SIG-M5 treated with dmso at 0.1 percent for 504 hours (cell line): ENCODE data around the gene SH2D5.
A peak's percentile ranks its signal among the peaks of the same experiment; 100 is the strongest.
"Not testable (repeated sequence)": the region's sequence is repeated elsewhere in the genome, so short reads cannot be mapped to it uniquely, and the experiment has no call there.

Experiments used
- DNase-seq: peaks from one replicate; lab custom pipeline; 2025; ENCODE audit not compliant: unreplicated experiment; lab: John Stamatoyannopoulos, UW

The SH2D5 gene

DNA sequence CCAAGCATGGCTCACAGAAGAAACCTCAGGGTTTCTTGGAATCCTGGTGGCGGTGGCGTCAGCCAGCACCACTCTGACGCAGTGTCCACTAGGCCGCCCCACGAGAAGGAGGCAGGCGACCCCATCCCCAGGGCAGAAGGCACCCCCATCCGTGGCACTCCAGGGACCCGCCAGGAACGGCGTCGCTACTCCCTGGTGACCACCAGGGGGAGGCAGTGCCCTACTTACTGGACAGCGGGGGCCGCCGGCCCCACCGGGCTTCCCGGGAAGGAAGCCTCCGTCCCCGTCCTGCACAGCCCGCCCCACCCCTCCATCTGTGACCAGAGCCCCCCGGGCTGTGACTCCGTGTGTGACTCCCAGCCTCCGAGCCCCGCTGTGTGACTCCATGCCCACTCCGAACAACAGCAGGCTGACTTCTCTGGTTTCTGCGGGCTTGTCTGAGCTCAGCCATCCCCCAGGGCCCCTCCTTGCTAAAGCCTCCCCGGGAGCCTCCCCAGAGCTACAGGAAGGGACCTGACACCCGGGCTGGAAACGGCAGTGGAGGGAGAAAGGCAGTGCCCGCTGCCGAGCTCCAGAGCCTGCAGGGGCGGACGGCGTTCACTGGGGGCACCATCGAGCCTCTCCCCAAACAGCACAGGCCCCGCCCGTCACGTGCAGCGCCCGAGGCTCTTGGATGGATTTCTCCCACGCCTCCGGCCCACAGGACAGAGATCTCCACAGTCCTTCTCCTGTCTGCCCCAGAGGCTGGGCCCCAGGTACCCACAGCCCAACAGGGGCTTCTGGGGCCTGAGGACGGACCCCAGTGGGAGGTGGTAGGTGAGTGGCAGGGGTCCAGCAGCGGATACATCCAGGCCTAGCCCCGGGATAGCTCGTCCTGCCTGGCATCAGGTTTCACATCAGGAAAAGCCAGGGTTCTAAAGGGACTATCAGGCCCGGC, 35.8 kb downstream of the SH2D5 start:
- DNase-seq: peak; percentile 80

DNA sequence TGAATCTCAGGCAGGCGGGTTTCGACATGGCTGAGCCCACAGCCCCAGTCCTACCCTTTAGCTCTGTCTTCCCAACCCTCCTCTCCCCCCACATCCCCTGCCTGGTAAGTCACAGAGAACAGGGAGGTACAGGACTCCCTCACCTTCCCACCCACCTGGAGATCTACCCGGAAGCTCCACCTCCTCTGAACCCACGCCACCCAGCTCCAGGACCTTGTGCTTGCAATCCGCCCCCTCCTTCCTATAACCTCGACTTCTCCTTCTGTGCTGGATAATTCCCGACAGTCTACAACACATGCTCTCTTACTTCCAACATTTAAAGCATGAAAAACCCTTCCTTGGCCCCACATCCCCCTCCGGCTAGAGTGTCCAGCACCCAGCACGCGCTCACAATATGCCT, 37.0 kb downstream of the SH2D5 start:
- no peak for DNase-seq

DNA sequence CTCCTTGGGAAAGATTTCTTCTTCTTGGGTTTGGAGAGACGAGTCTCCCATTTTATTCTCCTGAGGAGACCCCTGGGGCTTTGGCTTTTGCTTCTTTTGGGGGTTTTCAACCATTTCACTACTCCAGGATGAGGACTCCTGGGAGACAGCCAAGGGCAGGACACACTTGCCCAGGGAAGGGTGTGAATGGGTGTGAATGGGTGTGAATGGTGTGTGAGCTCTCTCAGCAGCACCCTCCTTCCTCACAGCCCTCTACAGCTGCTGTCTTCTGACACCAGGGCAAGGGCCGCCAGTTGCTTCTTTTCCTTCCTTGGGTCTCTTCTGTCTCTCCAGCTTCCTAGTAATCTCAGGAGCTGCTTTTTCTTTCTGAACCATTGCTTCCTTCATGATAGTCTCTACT, 38.9 kb downstream of the SH2D5 start:
- DNase-seq: no peak

DNA sequence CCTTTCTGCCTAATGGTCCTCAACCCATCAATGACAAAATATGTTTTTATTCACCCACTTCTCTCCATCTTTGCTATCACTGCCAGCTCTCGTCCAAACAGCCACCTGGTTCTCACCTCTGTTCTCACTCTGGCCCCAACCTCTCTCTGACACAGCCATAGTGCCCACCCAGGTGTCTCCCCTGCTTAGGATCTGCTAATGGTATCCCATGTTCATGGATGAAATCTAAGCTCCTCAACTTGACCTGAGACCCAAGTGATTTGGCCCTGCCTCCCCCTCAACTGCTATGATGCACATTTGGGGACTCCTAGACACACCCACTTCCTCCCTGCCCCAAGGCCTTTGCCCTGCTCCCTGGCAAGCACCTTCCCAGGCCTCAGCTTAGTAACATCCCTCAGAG, 40.6 kb downstream of the SH2D5 start:
- DNase-seq: no peak

DNA sequence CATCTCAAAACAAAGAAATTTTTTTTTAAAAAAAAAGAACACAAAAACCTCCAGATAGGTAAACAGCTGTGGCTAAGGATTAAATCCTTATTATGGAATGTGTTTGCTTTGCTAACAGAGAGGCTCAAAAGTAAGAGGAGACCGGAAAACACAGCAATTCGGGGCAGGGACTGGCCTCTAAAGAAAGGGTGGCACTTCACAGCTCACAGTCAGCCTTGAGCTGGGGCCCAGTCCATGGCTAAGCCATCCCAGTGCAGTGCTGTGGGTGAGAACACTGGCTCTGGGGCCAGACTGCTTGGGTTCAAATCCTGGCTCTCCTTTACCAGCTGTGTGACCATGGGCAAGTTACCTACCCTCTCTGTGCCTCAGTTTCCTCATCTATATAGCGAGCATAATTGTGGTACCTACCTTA, 42.9 kb downstream of the SH2D5 start:
- DNase-seq: no peak

DNA sequence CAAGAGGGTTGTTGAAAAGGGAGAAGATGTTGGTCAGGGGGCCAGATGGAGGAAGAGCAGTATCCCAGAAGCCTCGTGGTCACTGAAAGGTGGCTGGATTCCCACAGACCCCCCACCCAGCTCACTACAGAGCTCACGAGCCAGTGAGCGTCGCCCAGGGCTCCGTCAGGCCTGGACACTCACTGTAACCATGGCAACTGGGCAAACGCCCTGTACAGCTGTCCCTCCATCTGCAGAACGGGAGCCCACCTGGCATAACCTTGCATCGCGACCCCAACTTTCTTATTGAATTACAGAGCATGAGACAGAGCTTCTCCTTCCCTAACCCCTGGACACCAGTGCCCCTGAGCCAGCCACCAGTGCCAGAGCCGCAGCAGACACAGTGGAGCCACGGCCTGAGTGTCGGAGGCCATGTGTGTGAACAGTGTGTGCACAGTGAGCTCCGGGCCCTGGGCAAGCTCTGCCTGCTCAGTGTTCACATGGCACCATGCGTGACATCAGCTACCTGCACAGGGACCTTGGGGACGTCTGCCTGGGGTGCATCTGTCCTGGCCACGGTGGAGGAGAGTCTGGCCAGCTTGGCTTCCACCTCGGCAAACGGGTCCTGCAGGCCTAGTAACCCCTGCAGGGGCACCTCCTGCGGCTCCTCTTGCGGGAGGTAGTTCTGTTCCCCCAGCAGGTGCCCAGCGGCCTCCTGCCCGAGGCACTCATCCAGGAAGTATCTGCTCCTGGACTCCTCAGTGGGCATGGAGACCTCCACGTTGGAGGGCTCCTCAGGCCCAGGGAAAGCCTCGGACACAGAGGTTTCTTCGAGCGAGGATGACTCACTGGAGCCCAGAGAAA, 45.4 kb downstream of the SH2D5 start:
- DNase-seq: no peak

DNA sequence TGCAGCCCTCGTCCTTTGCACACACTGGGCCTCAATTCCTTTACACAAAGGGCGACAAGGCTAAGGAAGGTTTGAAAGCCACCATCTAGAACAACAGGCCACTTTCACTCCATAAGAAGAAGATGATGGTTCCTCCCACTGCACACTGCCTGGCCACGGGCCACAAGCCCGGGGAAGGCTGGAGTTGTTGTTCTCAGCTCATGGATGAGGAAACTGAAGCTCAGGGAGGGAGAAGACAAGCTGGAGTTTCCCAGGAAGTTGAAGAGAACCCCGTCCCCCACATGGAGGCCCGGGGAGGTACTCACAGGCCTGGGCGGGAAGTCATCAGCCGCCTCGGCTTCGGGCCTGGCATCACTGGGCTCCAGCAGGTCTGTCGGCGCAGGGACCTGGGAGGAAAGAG, 46.8 kb downstream of the SH2D5 start:
- DNase-seq: no peak

DNA sequence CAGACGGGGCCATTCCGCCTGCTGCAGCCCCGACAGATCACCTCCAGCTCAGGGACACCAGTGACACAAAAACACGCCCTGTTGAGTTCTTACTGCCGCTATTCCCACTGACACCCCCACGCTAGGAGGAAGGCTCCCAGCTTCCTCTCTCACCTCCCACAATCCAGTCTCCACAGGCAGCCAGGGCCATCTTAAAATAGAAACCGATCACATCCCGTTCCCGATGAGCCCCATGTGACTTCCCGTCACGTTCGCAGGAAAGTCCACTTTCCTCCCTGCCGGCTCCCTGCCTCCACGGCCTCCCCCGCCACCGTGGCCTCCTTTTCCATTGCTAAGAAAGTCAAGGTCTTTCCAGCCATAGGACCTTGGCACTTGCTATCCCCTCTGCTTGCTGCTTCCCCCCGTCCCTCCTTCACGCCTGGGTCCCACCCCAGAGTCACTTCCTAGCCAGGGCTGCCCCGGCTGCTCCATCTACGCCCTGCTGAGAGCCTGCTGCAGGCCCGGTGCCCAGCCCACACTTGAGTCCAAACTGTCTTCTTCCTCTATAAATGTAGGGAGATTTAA, 47.3 kb downstream of the SH2D5 start:
- no peak for DNase-seq

DNA sequence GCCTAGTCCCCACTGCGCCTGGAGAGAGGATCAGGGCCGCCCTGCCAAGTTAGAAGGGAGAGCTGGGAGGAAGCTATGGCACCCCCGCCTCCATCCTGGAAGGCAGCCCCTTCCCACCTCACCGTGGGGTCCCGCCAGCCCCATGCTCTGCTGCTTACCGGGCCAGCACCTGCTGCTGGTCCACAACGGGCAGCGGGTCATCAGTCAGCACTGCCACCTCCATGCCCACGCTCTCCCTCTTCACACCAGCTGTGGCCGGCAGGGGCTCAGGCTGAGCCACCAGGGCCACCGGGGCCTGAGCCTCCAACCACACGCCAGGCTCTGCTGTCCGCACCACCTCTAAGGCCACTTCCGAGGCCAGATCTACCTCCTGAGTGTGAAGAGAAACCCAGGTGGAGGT, 47.9 kb downstream of the SH2D5 start:
- DNase-seq: no peak

DNA sequence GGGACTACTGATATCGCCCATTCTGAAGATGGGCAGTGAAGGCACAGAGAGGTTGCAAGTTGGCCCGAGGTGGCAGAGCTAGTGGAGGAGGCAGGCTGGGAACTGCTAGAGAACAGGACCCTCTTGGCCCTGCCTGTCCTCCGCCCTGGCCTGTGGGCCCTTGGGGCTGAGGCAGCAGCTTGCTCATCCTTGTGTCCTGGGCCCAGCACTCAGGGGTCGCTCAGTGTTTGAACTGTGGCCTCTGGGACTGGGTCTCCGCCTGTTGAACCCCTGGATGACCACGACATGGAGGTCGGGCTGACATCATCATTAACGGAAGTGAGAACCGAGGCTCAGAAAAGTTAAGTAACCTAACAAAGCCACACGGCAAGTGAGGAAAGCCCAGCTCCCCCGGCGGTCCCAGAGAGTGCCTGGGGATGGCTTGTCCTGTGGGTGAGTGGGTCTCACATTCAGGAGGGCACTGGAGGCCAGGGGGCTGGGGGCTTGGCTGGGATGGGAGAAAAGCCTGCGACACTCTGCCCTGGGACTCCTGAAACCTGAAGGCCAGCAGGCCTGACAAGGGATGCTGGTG, 48.4 kb downstream of the SH2D5 start:
- DNase-seq: no peak

DNA sequence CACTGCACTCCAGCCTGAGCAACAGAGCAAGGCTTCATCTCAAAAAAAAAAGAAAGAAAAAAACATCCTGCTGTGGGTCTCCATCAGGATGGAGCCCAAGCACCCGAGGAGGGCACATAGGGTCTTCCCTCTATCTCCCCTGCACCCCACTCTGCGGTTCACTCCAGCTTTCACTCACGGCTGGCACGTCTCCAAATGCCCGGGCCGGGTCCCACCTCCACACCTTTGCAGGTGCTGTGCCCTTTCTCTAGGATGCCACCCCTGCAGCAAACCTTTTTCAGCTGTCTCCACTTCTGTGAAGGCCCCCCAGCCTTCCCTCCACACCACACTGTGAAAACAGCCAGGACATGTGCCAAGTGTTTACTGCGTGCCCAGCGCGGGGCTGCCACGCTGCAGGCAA, 48.9 kb downstream of the SH2D5 start:
- DNase-seq: no peak

DNA sequence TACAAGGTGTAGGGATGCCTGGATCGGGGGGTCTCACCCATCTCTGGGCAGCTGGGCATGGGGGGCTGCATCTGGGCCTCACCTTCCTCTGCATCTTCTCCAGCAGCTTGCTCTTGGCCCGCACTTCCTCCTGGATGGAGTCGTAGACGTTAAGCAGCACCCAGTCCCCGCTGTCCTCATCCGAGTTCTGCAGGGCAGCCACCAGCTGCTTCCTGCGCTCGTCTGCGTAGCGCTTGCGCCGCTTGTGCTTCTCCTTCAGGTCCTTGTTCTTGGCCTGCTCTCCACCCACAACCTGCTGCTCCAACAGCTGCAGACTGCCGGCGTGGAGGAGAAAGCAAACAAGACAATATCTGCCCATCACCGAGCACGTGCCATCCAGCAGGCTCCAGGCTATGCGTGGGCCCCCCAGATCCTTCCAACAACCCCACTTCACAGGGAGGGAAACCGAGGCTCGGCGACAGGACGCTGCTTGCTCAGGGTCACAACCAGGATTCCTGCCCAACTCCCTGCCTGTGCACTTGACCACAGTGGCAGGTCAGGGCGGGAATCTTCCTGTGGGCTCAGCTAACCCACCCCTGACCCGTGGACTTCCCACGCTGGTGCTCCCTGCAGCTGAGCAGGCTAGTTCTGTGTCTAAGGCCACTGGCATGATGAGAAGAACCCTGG, 49.8 kb downstream of the SH2D5 start:
- peak; percentile 34 for DNase-seq

DNA sequence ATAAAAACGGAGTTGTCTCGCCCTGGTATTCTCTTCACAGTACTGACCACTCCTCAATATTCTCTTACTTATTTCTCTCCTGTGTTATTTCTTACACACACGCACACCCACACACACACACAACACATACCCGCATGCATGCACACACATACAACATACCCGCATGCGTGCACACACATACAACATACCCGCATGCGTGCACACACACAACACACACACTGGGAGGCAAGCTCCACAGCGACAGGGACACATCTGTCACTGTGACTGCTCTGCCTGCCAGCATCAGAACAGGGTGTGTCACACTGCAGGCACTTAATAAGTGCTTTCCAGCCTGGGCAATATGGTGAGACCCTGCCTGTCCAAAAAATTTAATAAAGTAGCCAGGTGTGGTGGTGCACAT, 50.5 kb downstream of the SH2D5 start:
- no peak for DNase-seq

DNA sequence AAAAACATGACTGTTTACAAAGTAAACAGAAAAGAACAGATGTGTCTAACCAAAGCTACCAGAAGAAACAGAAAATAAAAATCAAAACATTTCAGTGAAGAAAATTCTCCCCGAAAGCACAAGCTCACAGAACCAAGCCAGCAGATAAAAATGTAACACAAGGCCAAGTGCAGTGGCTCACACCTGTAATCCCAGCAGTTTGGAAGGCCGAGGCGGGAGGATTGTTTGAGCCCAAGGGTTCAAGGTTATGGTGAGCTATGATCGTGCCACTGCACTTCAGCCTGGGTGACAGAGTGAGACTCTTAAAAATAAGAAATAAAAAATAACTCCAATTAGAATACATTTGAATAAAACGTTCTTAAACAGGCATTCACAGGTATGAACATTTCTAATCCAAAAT, 52.2 kb downstream of the SH2D5 start:
- DNase-seq: no peak

DNA sequence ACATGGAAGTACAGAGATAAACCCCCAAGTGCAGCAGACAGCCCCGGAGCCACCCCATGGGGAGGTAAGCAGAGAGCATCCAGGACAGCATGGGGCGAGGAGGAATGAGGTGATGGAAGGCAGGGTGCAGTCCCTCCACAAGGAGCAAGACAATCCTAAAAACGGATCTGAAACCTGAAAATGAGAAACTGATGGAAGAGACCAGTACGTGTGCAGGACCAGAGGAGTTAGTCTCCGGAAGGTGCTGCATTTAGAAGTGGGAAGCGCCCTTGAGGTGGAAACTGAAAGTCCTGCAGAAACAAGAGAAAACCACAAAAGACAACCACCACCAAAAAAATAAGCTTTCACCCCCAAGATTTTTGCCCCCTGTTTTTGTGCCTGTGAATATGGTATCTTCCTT, 53.9 kb downstream of the SH2D5 start:
- DNase-seq: peak; percentile 95

DNA sequence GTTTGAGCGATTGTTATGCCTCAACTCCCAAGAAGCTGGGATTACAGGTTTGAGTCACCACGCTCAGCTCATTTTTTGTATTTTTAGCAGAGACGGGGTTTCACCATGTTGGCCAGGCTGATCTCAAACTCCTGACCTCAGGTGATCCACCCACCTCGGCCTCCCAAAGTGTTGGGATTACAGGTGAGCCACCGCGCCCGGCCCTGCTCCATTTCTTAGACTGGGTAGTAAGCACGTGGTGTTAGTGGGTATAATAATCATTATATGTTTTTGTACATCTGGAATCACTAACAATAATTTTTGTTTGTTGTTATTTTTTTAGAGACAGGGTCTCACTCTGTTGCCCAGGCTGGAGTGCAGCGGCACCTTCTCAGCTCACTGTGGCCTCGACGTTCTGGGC, 58.9 kb downstream of the SH2D5 start:
- DNase-seq: not testable (repeated sequence)

DNA sequence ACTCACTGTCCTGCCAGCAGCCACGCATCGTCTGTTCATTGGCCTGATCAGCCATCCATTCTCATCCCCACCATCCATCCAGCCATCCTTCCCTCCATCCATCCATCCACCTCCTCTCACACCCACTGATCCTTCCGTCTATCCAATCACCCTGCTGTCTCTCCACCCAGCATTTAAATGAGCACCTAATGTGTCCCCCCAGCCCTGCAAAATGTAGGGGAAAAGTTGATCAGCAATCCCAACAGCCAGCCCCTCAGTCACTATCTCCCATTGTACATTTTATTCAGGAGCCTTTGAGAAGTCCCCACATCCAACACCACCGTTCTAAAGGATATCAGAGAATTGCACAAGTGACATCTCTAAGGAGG, 60.3 kb downstream of the SH2D5 start:
- no peak for DNase-seq

DNA sequence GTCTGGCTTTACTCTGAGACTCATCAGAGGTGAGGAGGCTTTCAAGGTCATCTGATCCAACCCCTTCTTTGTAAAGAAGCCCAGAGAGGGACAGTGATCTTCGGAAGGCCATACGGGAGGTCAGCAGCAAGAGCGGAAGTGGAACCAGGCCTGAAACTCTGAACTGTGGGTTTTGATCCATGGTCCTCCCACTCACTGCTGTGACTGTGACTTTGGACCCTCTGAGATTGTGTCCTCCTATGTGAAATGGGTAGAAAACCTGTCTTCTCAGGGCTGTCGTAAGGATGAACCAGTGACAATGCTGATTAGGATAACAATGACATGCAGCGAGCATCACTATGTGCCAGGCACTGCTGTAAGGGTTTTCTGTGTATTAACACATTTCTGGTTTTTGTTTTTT, 61.6 kb downstream of the SH2D5 start:
- no peak for DNase-seq
